Mesenteric fat pad (tissue), 1 donor: ENCODE measurements around the gene CYP2C8. TPM values are rescaled to one million over a fixed set of nuclear protein-coding genes. Genes with fewer than 3 reads are reported as not detected.
"Not testable (repeated sequence)": the region's sequence is repeated elsewhere in the genome, so short reads cannot be mapped to it uniquely, and the experiment has no call there.

ENCODE experiments used
- DNase-seq: peaks from one replicate; pipeline ENCODE4 v3.0.0-alpha.2; 2020; ENCODE audit warnings: low spot score
- long read RNA-seq: library from polyadenylated mRNA; unstranded; transcript quantifications from one replicate; pipeline ENCODE4 v2.0.0, GENCODE V29; 2020
- total RNA-seq: library from RNA; stranded (reverse); fragmentation: NEBNext Ultra II Directional; extraction: Animal tissue kit (Norgen Biotek cat#: 25700); gene quantifications from one replicate; pipeline ENCODE4 v1.2.1, GENCODE V29; 2021
- donor health status: DM: yes; HTN: yes; CAD: no.

Gene CYP2C8
- 0.90 TPM for total RNA-seq
- long read RNA-seq: 0 reads

GRCh38 chr10:95069286-95069685, at the start of gene CYP2C8:
Gene CYP2C8 (minus strand): TSS chr10:95069497. CDS start chr10:95069402, 95 bp downstream.
- DNase-seq: no peak

- DNase-seq: no peak
Measured at GRCh38 chr10:95116869-95117269, 47.6 kb upstream of the CYP2C8 start.

- DNase-seq: not testable (repeated sequence)
Measured at GRCh38 chr10:95110823-95111222, 41.5 kb upstream of the CYP2C8 start.

- no peak for DNase-seq
Measured at GRCh38 chr10:95097805-95098204, 28.5 kb upstream of the CYP2C8 start.

- no peak for DNase-seq
Measured at GRCh38 chr10:95096143-95096542, 26.8 kb upstream of the CYP2C8 start.

GRCh38 chr10:95079626-95080025, 10.3 kb upstream of the CYP2C8 start:
- DNase-seq: not testable (repeated sequence)

- no peak for DNase-seq
Measured at GRCh38 chr10:95077556-95077955, 8.3 kb upstream of the CYP2C8 start.

GRCh38 chr10:95071107-95071660, 1.9 kb upstream of the CYP2C8 start:
- DNase-seq: no peak

- DNase-seq: not testable (repeated sequence)
Measured at GRCh38 chr10:95064125-95064524, 5.2 kb downstream of the CYP2C8 start.

- DNase-seq: no peak
Measured at GRCh38 chr10:95056744-95057363, 12.4 kb downstream of the CYP2C8 start.

- DNase-seq: no peak
Measured at GRCh38 chr10:95049919-95050318, 19.4 kb downstream of the CYP2C8 start.

GRCh38 chr10:95048206-95048605, 21.1 kb downstream of the CYP2C8 start:
- DNase-seq: no peak

- no peak for DNase-seq
Measured at GRCh38 chr10:95039281-95039680, 30.0 kb downstream of the CYP2C8 start.

GRCh38 chr10:95035332-95036295, 33.7 kb downstream of the CYP2C8 start:
- DNase-seq: no peak

- DNase-seq: no peak
Measured at GRCh38 chr10:95034401-95034800, 34.9 kb downstream of the CYP2C8 start.

- no peak for DNase-seq
Measured at GRCh38 chr10:95031656-95032055, 37.6 kb downstream of the CYP2C8 start.

GRCh38 chr10:95026461-95026860, 42.8 kb downstream of the CYP2C8 start:
- no peak for DNase-seq

- no peak for DNase-seq
Measured at GRCh38 chr10:94997741-94998174, 71.5 kb downstream of the CYP2C8 start.

GRCh38 chr10:94992811-94993210, 76.5 kb downstream of the CYP2C8 start:
- no peak for DNase-seq

- no peak for DNase-seq
Measured at GRCh38 chr10:94991243-94991888, 77.9 kb downstream of the CYP2C8 start.

GRCh38 chr10:94989192-94989591, 80.1 kb downstream of the CYP2C8 start:
- DNase-seq: no peak
